Neuron (in vitro differentiated cells): Measurements from ENCODE around the gene LAMTOR2.

Experiments used
- H2AFZ ChIP-seq: one replicate; pipeline ENCODE4 v1.6.1; 2013; ENCODE audit warnings: low read depth, mild to moderate bottlenecking, inconsistent platforms, low read length, moderate library complexity
- H3K27me3 ChIP-seq: one replicate; pipeline ENCODE4 v1.6.1; 2013; ENCODE audit warnings: low read length; ENCODE audit not compliant: insufficient read depth
- H3K36me3 ChIP-seq: one replicate; pipeline ENCODE4 v1.6.1; 2013; ENCODE audit warnings: low read length; ENCODE audit not compliant: insufficient read depth
- H3K4me1 ChIP-seq: one replicate; pipeline ENCODE4 v1.6.1; 2013; ENCODE audit warnings: low read length; ENCODE audit not compliant: insufficient read depth
- H3K4me3 ChIP-seq: 2 replicates; pipeline ENCODE4 v1.5.1; 2013; ENCODE audit warnings: mild to moderate bottlenecking, low read length, moderate library complexity
- H3K9me3 ChIP-seq: one replicate; pipeline ENCODE4 v1.6.1; 2013; ENCODE audit warnings: low read length

Gene LAMTOR2

GRCh38 chr1:156074661-156075060, 20.1 kb downstream of the LAMTOR2 start:
- Histone ChIP-seq H2AFZ (no peak overlapping the region), H3K4me1 (peaks cover 53% of the 10 kb centered on the region), H3K9me3 (no peaks in the 10 kb centered on the region), H3K4me3 (no peak overlapping the region), H3K27me3 (no peaks in the 10 kb centered on the region), H3K36me3 (peaks cover 60% of the 10 kb centered on the region)

GRCh38 chr1:156075162-156075561, 20.6 kb downstream of the LAMTOR2 start:
- Histone ChIP-seq H3K4me3 (no peak overlapping the region), H3K9me3 (no peaks in the 10 kb centered on the region), H2AFZ (no peak overlapping the region), H3K27me3 (no peaks in the 10 kb centered on the region), H3K36me3 (peaks cover 63% of the 10 kb centered on the region), H3K4me1 (peaks cover 58% of the 10 kb centered on the region)

GRCh38 chr1:156075775-156076204, 21.2 kb downstream of the LAMTOR2 start:
- no peak overlapping the region for H3K4me3 ChIP-seq
- H3K9me3 ChIP-seq = no peaks in the 10 kb centered on the region
- H3K27me3 ChIP-seq = no peaks in the 10 kb centered on the region
- H2AFZ ChIP-seq = no peak overlapping the region
- H3K36me3 ChIP-seq = peaks cover 63% of the 10 kb centered on the region
- H3K4me1 ChIP-seq = peaks cover 58% of the 10 kb centered on the region

GRCh38 chr1:156076609-156077429, 22.2 kb downstream of the LAMTOR2 start:
- Histone ChIP-seq H3K4me3 (no peak overlapping the region), H3K36me3 (peaks cover 63% of the 10 kb centered on the region), H3K4me1 (peaks cover 58% of the 10 kb centered on the region)

GRCh38 chr1:156077430-156077760, 22.8 kb downstream of the LAMTOR2 start:
- Histone ChIP-seq H3K4me3 (no peak overlapping the region), H3K36me3 (peaks cover 62% of the 10 kb centered on the region)

More at GRCh38 chr1:156076609-156077429, 22.2 kb downstream of the LAMTOR2 start:
- Histone ChIP-seq H3K27me3 (no peaks in the 10 kb centered on the region), H2AFZ (no peak overlapping the region), H3K9me3 (no peaks in the 10 kb centered on the region)

GRCh38 chr1:156078728-156079127, 24.1 kb downstream of the LAMTOR2 start:
- Histone ChIP-seq H3K36me3 (peaks cover 53% of the 10 kb centered on the region), H3K9me3 (no peaks in the 10 kb centered on the region), H3K27me3 (no peaks in the 10 kb centered on the region), H2AFZ (no peak overlapping the region), H3K4me3 (peak overlapping the region; percentile 43), H3K4me1 (peaks cover 57% of the 10 kb centered on the region)

More at GRCh38 chr1:156077430-156077760, 22.8 kb downstream of the LAMTOR2 start:
- Histone ChIP-seq H2AFZ (no peak overlapping the region), H3K9me3 (no peaks in the 10 kb centered on the region), H3K4me1 (peaks cover 58% of the 10 kb centered on the region), H3K27me3 (no peaks in the 10 kb centered on the region)

- Histone ChIP-seq H2AFZ (no peak overlapping the region), H3K27me3 (no peaks in the 10 kb centered on the region), H3K4me1 (peaks cover 57% of the 10 kb centered on the region), H3K4me3 (peak overlapping the region; percentile 98), H3K9me3 (no peaks in the 10 kb centered on the region), H3K36me3 (peaks cover 48% of the 10 kb centered on the region)
These were observed 25.2 kb downstream of the LAMTOR2 start for GRCh38 chr1:156079762-156080161.

- Histone ChIP-seq H3K27me3 (no peaks in the 10 kb centered on the region), H3K36me3 (peaks cover 45% of the 10 kb centered on the region), H3K4me3 (peak overlapping the region; percentile 98), H2AFZ (no peak overlapping the region), H3K4me1 (peaks cover 57% of the 10 kb centered on the region), H3K9me3 (no peaks in the 10 kb centered on the region)
These were observed 25.8 kb downstream of the LAMTOR2 start for GRCh38 chr1:156080241-156080862.

GRCh38 chr1:156080863-156081179, 26.2 kb downstream of the LAMTOR2 start:
- peaks cover 56% of the 10 kb centered on the region for H3K4me1 ChIP-seq
- no peak overlapping the region for H2AFZ ChIP-seq
- H3K27me3 ChIP-seq = no peaks in the 10 kb centered on the region
- peak overlapping the region; percentile 98 for H3K4me3 ChIP-seq
- peaks cover 40% of the 10 kb centered on the region for H3K36me3 ChIP-seq
- no peaks in the 10 kb centered on the region for H3K9me3 ChIP-seq

GRCh38 chr1:156081180-156081916, 26.8 kb downstream of the LAMTOR2 start:
- peaks cover 35% of the 10 kb centered on the region for H3K36me3 ChIP-seq
- H3K27me3 ChIP-seq = no peaks in the 10 kb centered on the region
- peaks cover 56% of the 10 kb centered on the region for H3K4me1 ChIP-seq
- no peak overlapping the region for H2AFZ ChIP-seq
- peak overlapping the region; percentile 98 for H3K4me3 ChIP-seq
- no peaks in the 10 kb centered on the region for H3K9me3 ChIP-seq

- H3K4me1 ChIP-seq = peaks cover 57% of the 10 kb centered on the region
- peaks cover 30% of the 10 kb centered on the region for H3K36me3 ChIP-seq
- peak overlapping the region; percentile 98 for H3K4me3 ChIP-seq
- H2AFZ ChIP-seq = no peak overlapping the region
- no peaks in the 10 kb centered on the region for H3K27me3 ChIP-seq
- no peaks in the 10 kb centered on the region for H3K9me3 ChIP-seq
These were observed 27.3 kb downstream of the LAMTOR2 start for GRCh38 chr1:156081917-156082308.

- peaks cover 55% of the 10 kb centered on the region for H3K4me1 ChIP-seq
These were observed 27.9 kb downstream of the LAMTOR2 start, which contains the start of gene MEX3A for GRCh38 chr1:156082309-156083091. Gene MEX3A (minus strand): TSS chr1:156082465. CDS start chr1:156081998, 467 bp downstream.

More at GRCh38 chr1:156082309-156083091, 27.9 kb downstream of the LAMTOR2 start, which contains the start of gene MEX3A:
- peaks cover 24% of the 10 kb centered on the region for H3K36me3 ChIP-seq
- peak within 1 kb of the TSS; percentile 98 for H3K4me3 ChIP-seq
- H2AFZ ChIP-seq = no peak within 1 kb of the TSS
- H3K27me3 ChIP-seq = no peaks in the 10 kb centered on the region
- H3K9me3 ChIP-seq = no peaks in the 10 kb centered on the region
